GM21447 (cell line): ENCODE data around the gene RNF215.
A peak's percentile ranks its signal among the peaks of the same experiment; 100 is the strongest.
"Not testable (repeated sequence)": the region's sequence is repeated elsewhere in the genome, so short reads cannot be mapped to it uniquely, and the experiment has no call there.

Experiments used
- ATAC-seq: cut with Tn5 transposase; IDR thresholded peaks from one replicate; pipeline ENCODE4 v1.9.1; 2021; ENCODE audit not compliant: unreplicated experiment

Gene RNF215

GRCh38 chr22:30365891-30366290 is 21.3 kb downstream of the RNF215 start:
- ATAC-seq = no peak

DNA sequence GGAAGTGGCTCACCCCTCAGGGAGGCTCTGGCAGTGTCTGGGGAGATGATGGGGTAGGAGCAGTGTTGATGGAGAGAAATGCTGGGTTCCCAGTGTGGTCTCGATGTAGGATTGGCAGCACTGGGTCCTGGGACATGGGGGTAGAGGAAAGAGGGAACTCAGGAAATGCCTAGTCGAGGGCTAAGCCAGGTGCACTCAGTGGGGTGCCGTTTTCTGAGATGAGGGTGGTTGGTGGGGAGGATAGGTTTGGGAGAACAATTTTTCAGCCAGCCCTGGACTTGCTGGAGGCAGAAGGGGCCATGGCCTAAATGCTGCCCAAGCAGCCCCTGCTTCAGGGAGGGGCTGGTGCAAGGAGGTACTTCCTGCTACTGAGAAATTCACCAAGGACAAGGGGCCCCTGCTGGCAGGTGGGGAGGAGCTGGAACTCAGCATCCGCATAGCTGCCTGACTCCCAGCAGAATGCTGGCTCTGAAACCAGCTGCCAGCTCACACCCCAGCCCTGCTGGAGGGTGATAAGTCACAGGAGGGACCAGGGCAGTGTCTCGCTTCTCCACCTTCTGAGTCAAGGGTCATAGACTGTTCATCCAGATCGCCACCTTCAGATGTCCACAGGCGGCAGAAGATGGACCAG is 24.4 kb downstream of the RNF215 start:
- no peak for ATAC-seq

DNA sequence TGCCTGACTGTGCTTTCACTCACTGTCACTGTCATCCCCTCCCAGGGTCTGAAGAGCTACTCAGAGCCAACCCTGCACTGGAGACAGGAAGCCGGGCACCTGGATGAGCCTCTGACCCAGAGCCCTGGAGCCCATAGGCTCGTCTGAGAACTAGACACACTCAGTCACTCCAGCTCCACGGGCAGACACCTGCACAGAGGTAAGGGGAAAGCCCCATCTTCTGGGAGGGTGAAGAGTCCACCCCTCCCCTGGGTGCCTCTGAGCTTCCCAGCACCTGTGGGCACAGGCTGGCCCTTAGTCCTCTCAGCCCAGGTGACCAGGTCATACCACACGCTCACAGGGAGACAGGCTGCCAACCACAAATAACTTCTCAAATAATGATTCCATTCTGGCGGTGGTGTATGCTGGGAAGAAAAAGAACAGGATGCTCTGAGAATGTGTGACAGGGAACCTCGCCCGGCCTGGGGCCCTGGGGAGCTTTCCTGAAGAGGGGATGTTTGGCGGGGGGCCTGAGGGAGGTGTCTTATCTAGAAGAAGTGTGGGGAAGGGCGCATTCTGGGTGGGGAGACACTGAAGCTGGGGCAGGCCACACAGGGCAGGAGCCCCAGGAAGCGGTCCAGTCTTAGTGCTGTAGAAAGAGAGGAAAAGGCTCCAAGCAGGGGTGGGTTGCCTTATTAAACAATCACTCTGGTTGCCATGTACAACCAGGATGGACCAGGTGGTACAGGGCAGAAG is 25.1 kb downstream of the RNF215 start:
- no peak for ATAC-seq

GRCh38 chr22:30358541-30358940 is 28.7 kb downstream of the RNF215 start:
- ATAC-seq = no peak

- ATAC-seq = no peak
These were observed 29.5 kb downstream of the RNF215 start for GRCh38 chr22:30357650-30358215.

- ATAC-seq = no peak
These were observed 30.0 kb downstream of the RNF215 start for GRCh38 chr22:30357236-30357570.

DNA sequence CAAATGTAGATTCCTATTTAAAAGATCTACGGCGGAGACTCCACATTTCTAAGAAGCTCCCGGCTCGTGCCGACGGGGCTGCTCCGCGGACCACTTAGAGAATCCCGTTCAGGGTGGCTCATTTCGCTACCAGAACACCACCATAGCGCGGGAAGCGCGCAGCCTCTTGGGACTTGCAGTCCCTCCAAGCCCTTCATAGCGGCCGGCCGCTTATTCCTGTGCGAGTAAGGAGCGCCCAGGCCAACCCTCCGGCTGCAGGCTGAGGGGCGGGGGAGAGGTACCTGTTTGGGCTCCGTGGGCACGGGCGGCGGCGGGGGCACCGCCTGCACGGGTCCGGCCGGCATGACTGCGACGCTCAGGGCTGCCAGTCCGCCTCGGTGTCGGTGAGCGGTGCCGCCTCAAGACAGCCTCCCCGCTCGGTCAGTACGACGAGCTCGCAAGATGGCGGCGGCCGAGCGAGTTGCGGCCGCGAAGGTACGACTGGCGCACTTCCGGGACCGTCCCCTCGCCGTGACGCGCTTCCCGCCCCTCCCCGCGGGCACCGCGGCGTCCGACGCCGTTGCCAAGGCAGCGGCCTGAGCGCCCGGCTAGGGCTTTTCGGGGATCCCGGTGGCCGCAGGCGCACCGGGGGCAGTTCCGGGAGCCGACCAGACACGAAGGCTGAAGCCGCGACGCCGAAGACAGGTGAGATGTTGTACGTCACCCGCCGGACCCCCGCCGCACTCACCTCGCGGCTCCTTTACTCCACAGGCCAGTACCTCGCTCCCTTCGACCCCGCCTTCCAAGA is 30.6 kb downstream of the RNF215 start, which contains the start of the genes CCDC157 and SF3A1:
TSS of gene CCDC157 (plus strand) at position 559 of the 787 bp plus-strand sequence. CDS start 8,994 bp downstream, outside the sequence.
TSS of gene SF3A1 (minus strand) at position 446 of the 787 bp plus-strand sequence. CDS start at position 344, 102 bp downstream.
- peak; percentile 82 for ATAC-seq

GRCh38 chr22:30354644-30355043 is 32.6 kb downstream of the RNF215 start:
- no peak for ATAC-seq

- no peak for ATAC-seq
These were observed 36.0 kb downstream of the RNF215 start for GRCh38 chr22:30351226-30351625.

- no peak for ATAC-seq
These were observed 38.4 kb downstream of the RNF215 start for GRCh38 chr22:30348809-30349208.

GRCh38 chr22:30348404-30348803 is 38.8 kb downstream of the RNF215 start:
- ATAC-seq = no peak

DNA sequence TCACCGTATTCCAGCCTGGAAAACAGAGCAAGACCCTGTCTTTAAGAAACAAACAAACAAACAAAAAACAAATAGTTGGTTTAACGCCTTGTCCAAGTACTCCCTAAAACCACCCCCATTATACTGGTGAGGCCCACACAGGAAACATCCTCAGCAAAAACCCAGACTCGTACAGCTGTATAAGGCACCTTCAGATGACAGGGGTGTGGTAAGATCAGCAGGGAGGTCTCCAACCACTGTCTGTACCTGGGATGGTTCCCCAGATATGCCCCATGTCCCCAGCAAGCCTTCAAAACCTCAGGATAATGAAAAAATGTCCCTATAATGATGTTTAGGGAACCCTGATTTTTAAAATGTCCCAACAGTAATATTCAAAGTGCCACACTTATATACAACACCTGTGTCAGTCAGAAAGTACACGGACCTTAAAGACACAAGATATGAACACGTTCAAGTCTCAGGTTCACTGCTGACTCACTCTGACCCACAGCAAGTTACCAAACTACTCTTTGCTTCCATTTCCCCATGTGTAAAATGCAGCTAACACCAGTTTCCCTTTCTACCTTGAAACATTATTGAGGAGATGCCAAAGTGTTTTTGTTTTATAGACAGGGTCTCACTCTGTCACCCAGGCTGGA is 39.8 kb downstream of the RNF215 start:
- no peak for ATAC-seq

DNA sequence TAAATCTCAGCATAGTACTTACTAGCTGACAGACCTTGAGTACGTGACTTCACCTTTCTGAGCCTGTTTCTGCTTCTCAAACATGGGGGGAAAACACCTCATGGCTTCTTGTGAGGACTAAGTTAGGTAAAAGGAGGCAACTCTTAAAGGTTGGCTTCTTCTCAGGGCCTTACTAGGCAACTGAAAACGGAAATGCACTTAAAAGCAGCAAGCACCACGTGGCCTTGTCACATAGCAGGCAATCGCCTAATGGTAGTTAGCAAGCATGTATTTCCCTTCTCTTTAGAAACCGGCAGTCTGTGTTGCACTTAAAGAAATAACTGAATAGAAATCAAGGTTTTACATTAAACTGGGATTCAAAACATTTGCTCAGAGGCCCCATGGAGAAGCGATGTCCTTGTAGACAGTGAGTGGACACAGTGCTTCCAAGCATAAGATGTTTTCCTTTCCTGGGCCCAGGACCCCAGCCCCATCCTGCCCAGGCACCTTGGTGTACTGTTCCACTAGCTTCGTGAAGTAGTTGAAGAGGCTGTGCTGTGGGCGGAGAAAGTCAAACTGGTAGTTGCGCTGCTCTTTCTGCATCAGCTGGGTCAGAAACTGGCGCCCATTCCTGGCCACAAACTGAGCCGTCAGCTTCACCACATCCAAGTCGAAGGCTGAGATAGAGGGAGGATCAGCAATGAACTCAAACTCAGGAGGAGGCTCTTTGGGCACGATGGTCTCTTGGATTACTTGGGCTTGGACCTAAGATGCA is 42.6 kb downstream of the RNF215 start:
- ATAC-seq = no peak

DNA sequence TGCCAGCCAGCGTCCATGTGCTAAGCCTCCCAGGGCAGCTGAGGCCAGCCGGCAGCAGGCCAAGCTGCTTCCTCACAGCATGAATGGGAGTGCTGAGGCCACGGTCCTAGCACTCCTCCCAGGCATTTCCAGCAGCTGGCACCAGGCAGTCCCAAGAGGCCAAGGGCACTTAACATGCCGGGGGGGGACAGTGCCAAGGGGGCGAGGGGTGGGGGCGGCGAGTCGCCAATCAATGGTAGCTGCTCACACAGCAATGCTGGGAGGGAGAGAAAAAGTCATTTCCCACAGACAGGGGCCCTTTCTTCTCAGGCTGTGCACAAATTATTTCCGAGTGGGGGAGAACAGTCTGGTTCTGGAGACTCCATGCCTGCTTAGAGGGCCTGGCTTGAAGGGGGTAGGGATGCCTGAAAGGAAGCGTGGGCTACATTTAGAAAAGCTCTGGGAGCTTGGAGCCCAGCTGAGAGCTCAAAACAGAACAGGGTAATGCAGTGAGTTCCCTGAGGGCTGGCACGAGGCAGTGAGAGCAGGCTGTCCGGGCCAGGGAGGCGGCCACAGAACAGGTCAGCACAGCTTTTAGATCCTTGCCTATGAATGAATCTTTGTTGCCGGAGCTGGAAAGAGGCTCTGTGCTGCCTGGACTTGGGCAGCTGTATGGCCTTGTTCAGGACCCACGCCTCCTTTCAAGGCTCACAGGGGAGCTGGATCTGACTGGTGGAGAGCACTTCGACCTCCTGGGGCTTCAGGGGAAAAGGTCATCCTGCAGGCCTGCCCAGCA is 46.1 kb downstream of the RNF215 start:
- no peak for ATAC-seq

DNA sequence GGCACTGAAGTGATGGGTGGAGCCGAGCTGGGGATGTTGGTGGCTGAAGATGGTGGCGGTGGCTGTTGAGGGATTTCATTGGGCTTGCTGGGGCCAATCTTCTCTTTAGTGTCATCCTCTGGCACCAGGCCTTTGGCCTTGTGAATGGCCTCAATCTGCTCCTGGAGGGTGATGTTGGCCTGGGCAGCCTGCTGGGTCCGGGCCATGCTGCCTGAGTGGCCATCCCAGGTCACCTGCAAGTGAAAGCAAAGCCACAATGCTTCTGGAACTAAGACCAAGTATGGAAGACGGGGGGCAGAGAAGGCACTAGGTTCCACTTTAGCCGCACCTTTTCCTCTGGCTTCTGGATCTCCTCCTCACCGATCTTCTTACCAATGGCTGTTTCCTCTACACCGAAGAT is 48.4 kb downstream of the RNF215 start:
- ATAC-seq = no peak

DNA sequence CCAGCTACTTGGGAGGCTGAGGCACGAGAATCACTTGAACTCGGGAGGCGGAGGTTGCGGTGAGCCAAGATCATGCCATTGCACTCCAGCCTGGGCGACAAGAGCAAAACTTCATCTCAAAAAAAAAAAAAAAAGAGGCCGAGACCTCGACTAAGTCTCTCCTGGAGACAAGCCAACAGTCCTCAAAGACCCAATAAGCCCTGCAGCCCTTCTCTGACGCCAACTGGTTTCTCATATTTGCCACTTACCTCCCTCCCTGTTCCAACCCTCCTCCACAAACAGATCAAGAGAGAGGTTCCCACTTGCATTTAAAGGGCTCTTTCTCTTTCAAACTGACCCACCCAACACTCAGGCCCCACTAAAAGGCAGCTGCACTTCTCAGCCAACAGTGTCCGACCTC is 48.9 kb downstream of the RNF215 start:
- ATAC-seq = not testable (repeated sequence)

DNA sequence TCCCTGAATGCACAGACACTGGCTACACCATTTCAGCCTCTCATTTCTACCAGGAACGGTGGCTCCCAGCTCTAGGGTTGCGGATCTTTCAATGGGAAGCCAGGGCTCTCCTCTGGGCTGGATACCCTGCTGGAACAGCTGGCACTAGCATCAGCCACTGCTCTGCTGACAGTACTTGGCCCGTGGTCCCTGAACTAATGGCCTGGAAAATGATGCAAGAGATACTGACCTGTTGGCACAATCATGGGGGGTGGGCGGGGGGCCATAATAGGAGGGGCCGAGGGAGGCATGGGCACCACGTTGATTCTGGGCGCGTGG is 49.8 kb downstream of the RNF215 start:
- no peak for ATAC-seq

- no peak for ATAC-seq
These were observed 50.3 kb downstream of the RNF215 start for GRCh38 chr22:30336752-30337460.

GRCh38 chr22:30335236-30335635 is 52.0 kb downstream of the RNF215 start:
- no peak for ATAC-seq
